ENCODE measurements around the gene FSCN2. TPM values are rescaled to one million over a fixed set of nuclear protein-coding genes. Genes with fewer than 3 reads are reported as not detected.
A peak's percentile ranks its signal among the peaks of the same experiment; 100 is the strongest.

The FSCN2 gene
- total RNA-seq, 1 donor from 2014 or later = 1.0 TPM

GRCh38 chr17:81513372-81513752 is 14.8 kb upstream of the FSCN2 start:
- Histone ChIP-seq H3K4me3 (ENCODE audit: low read length in 3 of 3) (peak overlapping the region; percentile 62 to 86 (median 83)), H3K27me3 (ENCODE audit: control insufficient read depth in 3 of 3, insufficient read depth in 3 of 3, low read length in 3 of 3) (peaks cover 0 to 5% (median 0%) of the 10 kb centered on the region in 3 donors), H3K4me1 (ENCODE audit: control insufficient read depth in 3 of 3, insufficient read depth in 3 of 3, low read length in 3 of 3) (peaks cover 41 to 68% (median 48%) of the 10 kb centered on the region in 3 donors), H3K27ac (ENCODE audit: low read depth, low read length) (peak overlapping the region; percentile 99), H3K9ac (ENCODE audit: low read depth in 1 of 3, low read length in 3 of 3) (peak overlapping the region; percentile 91 to 97 (median 94)), H3K9me3 (ENCODE audit: control insufficient read depth in 3 of 3, low read length in 3 of 3) (no peaks in the 10 kb centered on the region), H3K36me3 (ENCODE audit: control insufficient read depth in 3 of 3, insufficient read depth in 3 of 3, low read length in 3 of 3) (peaks cover 33 to 38% (median 35%) of the 10 kb centered on the region in 3 donors)

DNA sequence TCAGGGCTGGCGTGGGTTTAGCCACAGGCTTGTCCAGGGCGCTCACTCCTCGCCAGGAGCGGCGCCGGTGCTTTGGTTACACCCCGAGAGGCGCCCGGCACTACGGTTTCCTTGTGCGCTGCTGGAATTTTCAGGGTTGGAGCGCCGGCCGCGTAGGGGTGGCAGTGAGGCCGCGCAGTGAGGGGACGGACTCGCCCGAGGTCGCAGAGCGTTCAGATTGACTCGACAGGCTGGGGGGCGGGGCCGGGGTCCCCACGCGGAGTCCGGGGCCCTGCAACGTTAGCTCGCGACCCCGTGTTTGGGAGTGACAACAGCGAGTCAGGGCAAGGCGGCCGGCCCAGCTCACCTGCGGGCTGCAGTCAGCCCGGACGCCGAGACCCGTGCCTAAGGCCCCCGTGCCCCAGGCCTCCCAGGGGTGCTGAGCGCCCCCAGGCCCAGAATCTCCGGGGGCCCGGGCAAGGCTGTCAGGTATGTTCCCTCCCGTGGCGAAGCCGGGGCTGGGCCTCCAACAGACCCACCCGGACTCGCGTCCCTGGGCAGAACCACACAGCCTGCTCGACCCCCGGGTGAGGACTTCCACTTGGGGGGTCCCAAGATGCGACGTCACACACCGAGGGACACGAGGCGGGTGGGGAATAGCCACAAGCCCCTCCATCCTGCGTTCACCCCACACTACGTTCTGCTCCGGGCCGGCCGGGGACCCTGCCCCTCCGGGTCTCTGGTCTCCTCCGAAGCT is 14.3 kb upstream of the FSCN2 start:
- H3K27me3 ChIP-seq (ENCODE audit: control insufficient read depth in 3 of 3, insufficient read depth in 3 of 3, low read length in 3 of 3) = peaks cover 0 to 8% (median 0%) of the 10 kb centered on the region in 3 donors
- H3K36me3 ChIP-seq (ENCODE audit: control insufficient read depth in 3 of 3, insufficient read depth in 3 of 3, low read length in 3 of 3) = peaks cover 30 to 34% (median 31%) of the 10 kb centered on the region in 3 donors
- H3K9me3 ChIP-seq (ENCODE audit: control insufficient read depth in 3 of 3, low read length in 3 of 3) = no peaks in the 10 kb centered on the region
- H3K4me3 ChIP-seq (ENCODE audit: low read length in 3 of 3) = peak overlapping the region; percentile 62 to 86 (median 83)
- H3K27ac ChIP-seq (ENCODE audit: low read depth, low read length) = peak overlapping the region; percentile 99
- H3K9ac ChIP-seq (ENCODE audit: low read depth in 1 of 3, low read length in 3 of 3) = peak overlapping the region; percentile 91 to 97 (median 94)
- peaks cover 42 to 69% (median 46%) of the 10 kb centered on the region in 3 donors for H3K4me1 ChIP-seq (ENCODE audit: control insufficient read depth in 3 of 3, insufficient read depth in 3 of 3, low read length in 3 of 3)

DNA sequence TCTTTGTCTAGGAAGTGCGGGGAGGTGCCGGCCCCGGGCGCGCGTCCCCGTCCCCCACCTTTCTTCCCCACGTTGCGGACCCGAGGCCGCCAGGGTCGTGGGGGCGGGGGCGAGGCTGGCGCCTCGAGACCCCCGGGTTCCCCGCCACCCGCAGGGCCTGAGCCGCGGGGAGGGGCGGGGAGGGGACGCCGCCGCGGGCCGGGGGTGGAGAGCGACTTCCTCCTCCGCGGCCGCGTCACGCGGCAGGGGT is 13.8 kb upstream of the FSCN2 start:
- H3K4me3 ChIP-seq (ENCODE audit: low read length in 3 of 3) = peak overlapping the region; percentile 62 to 86 (median 83)
- H3K27ac ChIP-seq (ENCODE audit: low read depth, low read length) = peak overlapping the region; percentile 99

DNA sequence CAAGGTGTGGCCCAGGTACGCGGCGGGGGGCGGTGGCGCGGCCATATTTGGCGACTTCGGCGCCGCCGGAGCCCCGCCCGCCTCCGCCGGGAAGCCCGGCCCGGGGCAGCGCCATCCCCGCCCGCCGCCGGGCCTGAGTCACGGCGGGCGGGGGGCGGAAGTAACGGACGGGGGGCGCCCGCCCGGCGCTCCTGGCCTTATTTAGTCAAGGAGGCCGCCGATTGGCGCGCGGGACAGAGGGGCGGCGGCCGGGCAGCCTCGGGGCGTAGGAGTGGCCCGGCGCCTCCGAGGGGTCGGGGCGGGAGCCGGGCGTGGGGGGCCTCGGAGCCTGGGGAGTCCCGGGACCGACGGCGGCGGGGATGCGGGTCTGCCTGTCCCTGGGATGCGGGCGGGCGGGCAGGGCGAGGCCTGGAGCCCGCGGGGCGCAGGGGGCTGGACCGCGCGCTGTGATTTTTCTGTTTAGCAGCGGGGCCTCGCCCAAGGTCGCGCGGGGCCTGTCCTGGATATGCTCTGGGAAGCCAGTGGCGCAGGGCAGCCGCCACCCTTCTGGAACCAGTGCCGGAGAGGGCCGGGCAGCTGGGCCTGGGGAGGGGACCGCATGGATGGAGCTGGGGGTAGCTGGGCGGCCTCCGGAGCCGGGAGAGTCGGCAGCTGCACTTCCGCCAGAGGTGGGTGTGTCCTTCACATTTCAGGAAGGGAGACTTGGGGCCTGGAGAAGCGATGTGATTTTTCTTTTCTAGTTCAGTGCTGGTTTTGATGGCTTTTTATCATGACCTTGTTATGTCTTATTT is 13.2 kb upstream of the FSCN2 start:
- Histone ChIP-seq H3K4me1 (ENCODE audit: control insufficient read depth in 3 of 3, insufficient read depth in 3 of 3, low read length in 3 of 3) (peaks cover 43 to 69% (median 45%) of the 10 kb centered on the region in 3 donors), H3K27me3 (ENCODE audit: control insufficient read depth in 3 of 3, insufficient read depth in 3 of 3, low read length in 3 of 3) (peaks cover 4 to 14% (median 9%) of the 10 kb centered on the region in 3 donors)

More for the DNA sequence above, 13.8 kb upstream of the FSCN2 start:
- Histone ChIP-seq H3K27me3 (ENCODE audit: control insufficient read depth in 3 of 3, insufficient read depth in 3 of 3, low read length in 3 of 3) (peaks cover 0 to 9% (median 4%) of the 10 kb centered on the region in 3 donors), H3K36me3 (ENCODE audit: control insufficient read depth in 3 of 3, insufficient read depth in 3 of 3, low read length in 3 of 3) (peaks cover 26 to 29% (median 29%) of the 10 kb centered on the region in 3 donors), H3K9me3 (ENCODE audit: control insufficient read depth in 3 of 3, low read length in 3 of 3) (no peaks in the 10 kb centered on the region), H3K9ac (ENCODE audit: low read depth in 1 of 3, low read length in 3 of 3) (peak overlapping the region; percentile 91 to 97 (median 94)), H3K4me1 (ENCODE audit: control insufficient read depth in 3 of 3, insufficient read depth in 3 of 3, low read length in 3 of 3) (peaks cover 42 to 69% (median 45%) of the 10 kb centered on the region in 3 donors)

GRCh38 chr17:81515530-81516041 is 12.6 kb upstream of the FSCN2 start:
- Histone ChIP-seq H3K27ac (ENCODE audit: low read depth, low read length) (peak overlapping the region; percentile 99), H3K36me3 (ENCODE audit: control insufficient read depth in 3 of 3, insufficient read depth in 3 of 3, low read length in 3 of 3) (peaks cover 15 to 17% (median 17%) of the 10 kb centered on the region in 3 donors), H3K9me3 (ENCODE audit: control insufficient read depth in 3 of 3, low read length in 3 of 3) (no peaks in the 10 kb centered on the region), H3K9ac (ENCODE audit: low read depth in 1 of 3, low read length in 3 of 3) (peak overlapping the region; percentile 81 to 97 (median 94)), H3K27me3 (ENCODE audit: control insufficient read depth in 3 of 3, insufficient read depth in 3 of 3, low read length in 3 of 3) (peaks cover 4 to 21% (median 9%) of the 10 kb centered on the region in 3 donors), H3K4me1 (ENCODE audit: control insufficient read depth in 3 of 3, insufficient read depth in 3 of 3, low read length in 3 of 3) (peaks cover 44 to 70% (median 47%) of the 10 kb centered on the region in 3 donors), H3K4me3 (ENCODE audit: low read length in 3 of 3) (peak overlapping the region; percentile 81 to 83 (median 82))

More for the DNA sequence above, 13.2 kb upstream of the FSCN2 start:
- Histone ChIP-seq H3K36me3 (ENCODE audit: control insufficient read depth in 3 of 3, insufficient read depth in 3 of 3, low read length in 3 of 3) (peaks cover 22 to 24% (median 24%) of the 10 kb centered on the region in 3 donors), H3K27ac (ENCODE audit: low read depth, low read length) (peak overlapping the region; percentile 99), H3K9me3 (ENCODE audit: control insufficient read depth in 3 of 3, low read length in 3 of 3) (no peaks in the 10 kb centered on the region), H3K4me3 (ENCODE audit: low read length in 3 of 3) (peak overlapping the region; percentile 81 to 86 (median 83)), H3K9ac (ENCODE audit: low read depth in 1 of 3, low read length in 3 of 3) (peak overlapping the region; percentile 81 to 97 (median 94))

GRCh38 chr17:81516439-81516838 is 11.7 kb upstream of the FSCN2 start:
- peaks cover 4 to 22% (median 9%) of the 10 kb centered on the region in 3 donors for H3K27me3 ChIP-seq (ENCODE audit: control insufficient read depth in 3 of 3, insufficient read depth in 3 of 3, low read length in 3 of 3)
- H3K4me1 ChIP-seq (ENCODE audit: control insufficient read depth in 3 of 3, insufficient read depth in 3 of 3, low read length in 3 of 3) = peaks cover 41 to 62% (median 43%) of the 10 kb centered on the region in 3 donors
- H3K27ac ChIP-seq (ENCODE audit: low read depth, low read length) = peak overlapping the region; percentile 99
- H3K4me3 ChIP-seq (ENCODE audit: low read length in 3 of 3) = peak overlapping the region; percentile 45 to 83 (median 81)
- peak overlapping the region; percentile 8 to 94 (median 60) for H3K9ac ChIP-seq (ENCODE audit: low read depth in 1 of 3, low read length in 3 of 3)
- H3K36me3 ChIP-seq (ENCODE audit: control insufficient read depth in 3 of 3, insufficient read depth in 3 of 3, low read length in 3 of 3) = peaks cover 7 to 9% (median 9%) of the 10 kb centered on the region in 3 donors
- no peaks in the 10 kb centered on the region for H3K9me3 ChIP-seq (ENCODE audit: control insufficient read depth in 3 of 3, low read length in 3 of 3)

GRCh38 chr17:81517009-81517338 is 11.2 kb upstream of the FSCN2 start:
- no peaks in the 10 kb centered on the region for H3K9me3 ChIP-seq (ENCODE audit: control insufficient read depth in 3 of 3, low read length in 3 of 3)
- peak overlapping the region in 2 of 3 donors; percentile 60 to 94 for H3K9ac ChIP-seq (ENCODE audit: low read depth in 1 of 3, low read length in 3 of 3)
- peaks cover 41 to 57% (median 43%) of the 10 kb centered on the region in 3 donors for H3K4me1 ChIP-seq (ENCODE audit: control insufficient read depth in 3 of 3, insufficient read depth in 3 of 3, low read length in 3 of 3)
- peak overlapping the region in 1 of 3 donors; percentile 20 for H3K4me3 ChIP-seq (ENCODE audit: low read length in 3 of 3)
- H3K27ac ChIP-seq (ENCODE audit: low read depth, low read length) = no peak overlapping the region
- H3K36me3 ChIP-seq (ENCODE audit: control insufficient read depth in 3 of 3, insufficient read depth in 3 of 3, low read length in 3 of 3) = peaks cover 2 to 3% (median 3%) of the 10 kb centered on the region in 3 donors
- peaks cover 4 to 27% (median 12%) of the 10 kb centered on the region in 3 donors for H3K27me3 ChIP-seq (ENCODE audit: control insufficient read depth in 3 of 3, insufficient read depth in 3 of 3, low read length in 3 of 3)

DNA sequence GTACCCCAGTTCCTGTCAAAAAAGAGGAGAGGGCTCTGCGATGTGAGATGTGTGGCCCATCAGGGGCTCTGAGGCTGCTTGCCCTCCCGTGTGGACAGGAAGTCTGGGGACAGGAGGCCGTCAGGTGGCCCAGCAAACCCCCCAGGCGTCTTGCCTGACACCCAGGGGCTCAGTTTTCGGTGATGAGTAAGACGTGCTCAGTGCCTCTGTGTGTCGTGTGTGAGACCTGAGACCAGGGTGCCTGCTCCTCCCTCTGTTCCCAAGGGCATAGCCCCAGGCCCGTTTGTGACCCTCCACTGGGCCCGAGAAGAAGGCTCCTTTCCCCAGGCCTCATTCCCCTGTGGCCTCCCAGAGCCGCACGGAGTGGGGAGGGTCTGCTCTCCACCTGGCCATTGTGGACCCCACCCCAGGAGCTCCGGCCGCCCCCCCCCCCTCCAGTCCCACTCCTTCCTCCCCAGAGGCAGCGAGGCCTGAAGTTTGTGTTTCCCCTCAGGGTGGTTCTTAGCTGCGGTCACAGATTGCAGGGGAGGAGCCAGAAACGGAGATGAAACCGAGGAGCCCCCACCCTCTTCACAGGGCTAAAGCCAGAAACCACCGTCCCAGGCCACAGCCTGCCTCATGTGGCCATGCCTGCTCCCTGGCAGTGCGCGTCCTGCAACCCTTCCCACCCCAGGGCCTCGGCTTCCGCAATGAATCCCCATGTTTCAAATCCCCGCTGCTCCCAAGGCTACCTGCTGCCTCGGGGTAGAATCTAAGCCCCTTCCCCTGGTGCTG is 10.7 kb upstream of the FSCN2 start:
- Histone ChIP-seq H3K4me3 (ENCODE audit: low read length in 3 of 3) (peak overlapping the region in 2 of 3 donors; percentile 6 to 20), H3K36me3 (ENCODE audit: control insufficient read depth in 3 of 3, insufficient read depth in 3 of 3, low read length in 3 of 3) (no peaks in the 10 kb centered on the region), H3K4me1 (ENCODE audit: control insufficient read depth in 3 of 3, insufficient read depth in 3 of 3, low read length in 3 of 3) (peaks cover 41 to 56% (median 43%) of the 10 kb centered on the region in 3 donors), H3K27me3 (ENCODE audit: control insufficient read depth in 3 of 3, insufficient read depth in 3 of 3, low read length in 3 of 3) (peaks cover 6 to 32% (median 14%) of the 10 kb centered on the region in 3 donors), H3K9me3 (ENCODE audit: control insufficient read depth in 3 of 3, low read length in 3 of 3) (no peaks in the 10 kb centered on the region), H3K27ac (ENCODE audit: low read depth, low read length) (no peak overlapping the region), H3K9ac (ENCODE audit: low read depth in 1 of 3, low read length in 3 of 3) (peak overlapping the region in 2 of 3 donors; percentile 10 to 45)

DNA sequence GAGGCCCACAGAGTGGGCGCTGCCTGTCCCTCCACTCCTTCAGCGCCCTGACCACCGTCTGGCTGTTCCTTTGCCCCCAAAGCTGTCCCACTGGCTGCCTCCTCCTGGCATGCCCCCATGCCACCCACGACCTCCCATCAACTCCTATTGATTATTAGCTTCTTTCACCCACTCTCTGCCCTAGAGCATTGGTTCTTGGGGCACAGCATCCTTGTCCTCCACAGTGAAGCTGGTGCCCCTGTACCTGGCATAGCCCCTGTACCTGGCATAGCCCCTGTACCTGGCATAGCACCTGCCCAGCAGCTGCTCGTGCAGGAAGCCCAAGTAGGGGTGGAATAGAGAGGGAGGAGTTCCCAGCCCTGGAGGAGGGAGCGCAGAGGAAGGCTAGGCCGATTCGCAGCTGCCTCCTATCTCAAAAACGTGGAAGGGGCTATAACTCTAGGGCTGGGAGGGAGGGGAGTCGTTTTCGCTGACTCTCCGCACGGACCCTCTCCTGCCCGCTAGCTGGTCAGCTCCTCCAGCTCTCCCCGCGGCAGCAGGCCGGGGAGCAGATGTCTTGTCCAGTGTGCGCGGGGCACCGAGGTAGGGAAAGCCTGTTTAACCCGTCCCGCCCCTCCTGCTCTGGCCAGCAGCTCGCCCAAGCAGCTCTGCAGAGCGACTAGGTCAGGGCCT is 9.9 kb upstream of the FSCN2 start:
- no peak overlapping the region for H3K27ac ChIP-seq (ENCODE audit: low read depth, low read length)
- peaks cover 10 to 39% (median 19%) of the 10 kb centered on the region in 3 donors for H3K27me3 ChIP-seq (ENCODE audit: control insufficient read depth in 3 of 3, insufficient read depth in 3 of 3, low read length in 3 of 3)
- no peaks in the 10 kb centered on the region for H3K9me3 ChIP-seq (ENCODE audit: control insufficient read depth in 3 of 3, low read length in 3 of 3)
- H3K9ac ChIP-seq (ENCODE audit: low read depth in 1 of 3, low read length in 3 of 3) = peak overlapping the region; percentile 14 to 57 (median 40)
- no peaks in the 10 kb centered on the region for H3K36me3 ChIP-seq (ENCODE audit: control insufficient read depth in 3 of 3, insufficient read depth in 3 of 3, low read length in 3 of 3)
- peak overlapping the region; percentile 30 to 49 (median 46) for H3K4me3 ChIP-seq (ENCODE audit: low read length in 3 of 3)
- peaks cover 41 to 56% (median 43%) of the 10 kb centered on the region in 3 donors for H3K4me1 ChIP-seq (ENCODE audit: control insufficient read depth in 3 of 3, insufficient read depth in 3 of 3, low read length in 3 of 3)

All from skeletal muscle tissue (tissue), 4 donors.